NCI-H146 (cell line): ENCODE measurements around the gene STX16.

Experiments
- DNase-seq: peaks from one replicate; lab custom pipeline; 2025; lab: John Stamatoyannopoulos, UW

The STX16 gene

DNA sequence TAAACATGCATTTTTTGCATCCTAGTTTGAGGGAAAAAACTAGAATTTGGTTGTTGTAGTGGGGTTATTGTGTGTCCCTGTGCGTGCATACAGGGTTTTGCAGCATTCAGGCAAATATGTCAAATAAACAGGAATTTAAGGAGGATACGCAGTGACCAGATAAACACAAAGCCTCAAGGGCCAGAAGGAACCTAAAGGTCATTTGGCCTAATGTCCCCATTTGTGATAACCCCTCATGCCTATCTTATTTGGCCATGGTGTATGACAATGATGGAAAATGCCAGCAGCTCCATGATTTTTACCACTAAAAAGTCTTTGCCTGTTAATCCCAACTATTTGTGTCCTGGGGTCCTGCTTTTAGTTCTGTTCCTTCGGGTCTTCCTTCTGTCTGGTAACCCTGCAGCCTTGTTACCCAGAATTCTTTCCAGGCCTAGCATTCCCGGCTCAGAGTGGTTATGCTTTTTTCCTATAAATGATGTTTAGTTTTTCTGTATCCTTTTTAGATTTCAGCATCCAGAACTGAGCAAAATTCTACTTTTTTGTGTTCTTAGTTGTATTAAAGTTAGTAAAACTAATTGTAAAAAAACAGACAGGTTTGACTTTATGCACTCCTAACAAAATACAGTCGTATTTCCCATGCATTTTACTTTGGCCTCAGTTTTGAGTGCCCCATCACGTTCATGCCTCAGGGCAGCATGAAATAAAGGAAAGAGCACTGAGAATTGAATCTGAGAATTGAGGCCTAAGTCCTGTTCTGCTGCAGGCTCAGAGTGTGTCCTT is 4.4 kb downstream of the STX16 start:
- no peak for DNase-seq

DNA sequence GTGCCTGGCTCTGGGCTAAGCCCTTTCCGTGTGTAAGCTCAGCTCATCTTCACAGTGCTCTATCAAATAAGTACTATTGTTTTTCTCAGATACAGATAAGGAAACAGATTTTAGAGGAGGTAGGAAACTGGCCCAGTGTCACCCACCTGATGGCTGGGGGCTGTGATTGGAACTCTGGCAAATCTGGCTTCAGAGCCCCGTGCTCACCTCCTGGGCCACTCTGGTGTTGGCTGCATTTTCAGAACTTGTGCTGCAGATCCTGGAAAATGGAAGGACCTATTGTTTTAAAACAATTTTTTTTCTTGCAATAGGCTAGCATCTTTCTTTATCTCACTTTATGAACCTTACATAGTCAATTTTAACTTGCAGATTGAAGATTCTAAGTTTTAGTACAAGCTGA is 5.7 kb downstream of the STX16 start:
- DNase-seq = no peak

DNA sequence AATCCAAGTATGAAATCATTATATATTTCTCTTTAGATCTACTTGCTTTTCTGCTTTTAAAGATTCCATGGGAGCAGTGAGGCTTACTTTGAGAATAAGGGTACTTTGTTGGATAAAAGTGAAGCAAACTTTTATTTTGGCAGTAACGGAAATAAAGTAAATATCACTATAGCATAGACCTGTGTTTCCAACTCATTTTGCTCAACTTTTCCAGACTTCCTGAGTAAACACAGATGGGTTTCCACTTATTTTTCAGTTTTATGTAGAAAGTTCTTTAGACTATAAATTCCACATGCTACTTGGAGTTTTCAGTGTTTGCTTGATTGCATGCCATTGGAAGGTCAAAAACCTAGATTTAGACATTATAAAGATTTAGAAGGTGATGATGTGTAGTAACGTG is 6.2 kb downstream of the STX16 start:
- no peak for DNase-seq

DNA sequence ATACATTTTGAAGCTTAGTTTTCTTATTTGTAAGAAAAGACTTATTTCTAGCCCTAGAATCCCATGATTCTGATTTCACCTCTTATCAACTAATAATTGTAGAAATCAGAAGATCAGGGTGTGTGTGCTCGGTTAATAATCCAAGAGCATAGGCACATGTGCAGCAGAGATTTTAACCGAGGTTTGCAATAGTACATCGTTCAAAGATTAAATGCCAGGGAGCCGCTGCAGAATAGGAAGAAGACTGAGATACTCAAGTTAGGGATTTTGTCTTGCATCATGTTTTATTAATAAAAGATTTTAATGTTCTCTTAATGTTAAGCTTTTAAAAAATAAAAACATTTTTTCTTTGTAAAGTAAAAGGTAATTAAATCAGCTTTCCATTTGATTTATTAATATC is 6.9 kb downstream of the STX16 start:
- DNase-seq = no peak

GRCh38 chr20:58658760-58659159 is 7.7 kb downstream of the STX16 start:
- no peak for DNase-seq

DNA sequence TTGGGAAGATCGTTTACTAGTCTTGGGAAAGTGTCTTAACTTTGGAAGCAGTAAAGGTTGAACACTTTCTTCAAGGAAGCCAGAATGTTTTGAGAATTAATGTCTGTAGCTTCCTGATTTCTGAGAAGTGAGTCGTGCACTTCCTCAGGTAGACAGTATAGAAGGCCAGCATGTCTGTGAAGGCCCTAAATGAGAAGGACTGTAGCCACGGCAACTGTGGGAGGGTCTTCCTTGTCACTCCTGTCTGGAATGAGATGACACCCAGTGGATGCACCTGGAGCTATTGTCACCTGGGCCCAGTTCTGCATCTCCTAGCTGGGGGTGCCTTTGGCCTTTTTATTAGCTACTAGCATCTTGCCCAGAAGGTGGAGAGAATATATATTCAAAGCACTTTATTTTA is 8.8 kb downstream of the STX16 start:
- DNase-seq = peak; percentile 60

DNA sequence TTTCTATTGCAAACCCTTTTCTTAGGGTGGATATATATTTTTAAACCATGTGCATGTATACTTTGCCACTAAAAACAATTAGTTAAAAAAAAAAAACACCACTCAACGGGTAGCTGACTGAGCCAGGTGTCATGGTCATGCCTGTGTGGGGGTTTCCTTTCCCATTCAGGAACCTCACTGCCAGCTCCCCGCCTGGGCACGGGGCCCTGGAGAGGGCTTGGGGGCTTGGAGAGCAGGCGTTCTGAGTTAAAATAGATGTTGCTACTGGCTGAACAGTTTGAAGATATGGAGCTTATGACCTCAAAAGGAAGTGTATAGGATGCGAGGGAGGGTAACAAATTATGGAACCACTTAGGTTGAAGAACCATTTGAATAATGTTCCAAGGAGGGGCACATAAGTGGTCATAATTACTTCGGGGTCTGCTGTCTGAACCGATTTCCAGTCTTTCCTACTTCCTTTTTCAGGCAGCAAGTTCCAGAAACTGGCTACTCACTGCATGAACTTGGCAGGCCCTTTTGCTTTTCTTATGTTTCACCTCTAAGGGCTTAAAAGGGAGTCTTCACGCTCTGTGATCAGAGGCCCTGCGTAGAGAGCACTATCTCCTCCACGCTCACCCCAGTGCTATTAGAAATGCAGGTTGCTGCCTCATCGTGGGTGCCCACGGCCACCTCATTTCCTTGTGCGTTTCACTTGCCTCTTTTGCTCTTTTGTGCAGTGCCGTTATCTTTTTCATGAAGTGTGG is 9.9 kb downstream of the STX16 start:
- DNase-seq = no peak

GRCh38 chr20:58661598-58662473 is 10.8 kb downstream of the STX16 start:
- no peak for DNase-seq

DNA sequence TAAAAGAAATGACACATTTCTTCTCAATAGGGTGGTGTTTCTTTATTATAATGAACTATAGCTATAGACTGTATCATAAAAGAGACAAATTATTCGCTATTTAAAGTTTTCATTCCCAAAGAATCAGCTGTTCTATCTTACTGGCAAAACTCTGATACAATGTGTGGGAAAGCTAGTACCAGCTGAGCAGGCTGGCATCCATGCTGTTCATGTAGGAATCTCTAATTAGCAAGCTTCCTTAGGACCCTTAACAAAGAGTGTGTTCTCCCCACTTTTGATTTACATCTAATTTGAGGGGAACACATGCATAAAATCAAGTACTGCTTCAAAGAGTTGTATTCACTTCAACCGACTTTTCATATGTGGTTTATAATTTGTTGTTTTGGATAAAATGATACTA is 13.2 kb downstream of the STX16 start:
- DNase-seq = no peak

GRCh38 chr20:58664883-58665282 is 13.8 kb downstream of the STX16 start:
- DNase-seq = no peak

DNA sequence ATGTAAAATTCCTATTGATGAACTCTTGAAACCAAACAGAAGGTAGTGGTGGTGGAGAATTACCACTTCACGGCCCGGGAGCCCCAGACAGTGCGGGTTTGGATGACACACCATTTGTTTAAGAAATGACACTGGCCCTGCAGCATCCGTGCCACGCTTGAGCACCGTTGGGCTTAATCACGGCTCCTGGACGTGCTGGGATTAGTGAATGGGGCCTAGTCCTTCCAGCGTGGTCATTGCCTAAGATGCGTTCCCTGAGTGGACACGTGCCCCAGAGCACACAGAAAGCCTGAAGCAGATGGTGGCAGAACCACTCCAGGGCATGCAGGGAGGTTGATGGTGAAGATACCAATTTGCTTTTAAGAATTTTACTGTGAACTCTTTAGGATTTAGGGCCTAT is 14.5 kb downstream of the STX16 start:
- DNase-seq = no peak

DNA sequence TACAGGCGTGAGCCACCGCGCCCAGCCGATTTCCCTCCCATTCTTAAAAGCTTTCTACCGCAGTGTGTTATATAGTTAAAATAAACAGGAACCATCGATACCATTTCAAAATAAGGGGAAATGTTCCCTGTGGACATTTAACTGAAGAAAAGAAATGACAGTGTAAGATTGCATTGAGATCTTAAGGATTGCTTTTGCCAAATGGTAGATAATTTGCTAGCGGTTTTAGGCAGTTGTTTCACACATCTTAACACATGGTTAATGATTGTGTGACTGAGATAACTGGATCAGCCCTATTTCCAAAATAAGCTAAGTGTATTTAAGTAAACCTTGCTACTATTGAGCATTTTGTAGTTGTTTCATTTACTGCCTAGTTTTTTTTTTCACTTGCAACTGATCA is 15.6 kb downstream of the STX16 start:
- no peak for DNase-seq

- no peak for DNase-seq
Measured at GRCh38 chr20:58667975-58668374, 16.9 kb downstream of the STX16 start.

DNA sequence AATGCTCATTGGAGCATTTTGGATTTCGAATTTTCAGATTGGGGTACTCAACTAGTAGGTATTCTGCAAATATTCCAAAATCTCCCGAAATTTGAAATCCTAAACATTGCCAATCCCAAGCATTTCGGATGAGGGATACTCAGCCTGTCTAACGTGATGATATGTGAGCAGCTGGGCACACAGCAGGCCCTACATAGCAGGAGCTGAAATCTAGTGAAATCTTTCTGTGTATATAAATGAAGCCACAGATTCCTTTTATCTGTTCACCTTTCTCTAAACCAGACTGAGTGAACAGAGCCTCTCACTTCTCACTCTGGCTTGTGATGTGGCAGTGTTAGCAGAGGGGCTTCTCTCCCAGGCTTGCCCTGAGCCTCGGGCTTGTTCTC is 17.8 kb downstream of the STX16 start:
- no peak for DNase-seq

GRCh38 chr20:58669287-58670006 is 18.4 kb downstream of the STX16 start:
- DNase-seq = no peak

GRCh38 chr20:58670102-58670501 is 19.0 kb downstream of the STX16 start:
- no peak for DNase-seq

DNA sequence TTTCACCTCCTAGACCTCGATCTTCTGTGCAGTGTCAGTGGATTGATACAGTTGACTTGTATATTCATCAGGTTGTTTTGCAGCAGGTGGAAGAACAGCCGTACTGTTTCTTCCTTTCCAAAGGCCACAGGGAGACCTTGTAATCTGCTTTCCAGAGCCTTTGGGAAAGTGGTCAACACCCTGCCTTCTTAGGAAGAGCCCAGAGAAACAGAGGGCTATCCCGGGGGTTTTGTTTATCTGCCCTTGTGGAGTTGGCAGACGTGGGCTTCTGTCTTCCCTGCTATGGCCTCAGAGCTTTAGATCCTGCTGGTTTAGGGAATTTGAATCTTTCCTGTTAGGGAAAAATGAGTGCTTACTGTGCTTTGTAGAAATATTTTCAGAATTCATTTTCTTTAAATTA is 19.6 kb downstream of the STX16 start:
- DNase-seq = no peak

DNA sequence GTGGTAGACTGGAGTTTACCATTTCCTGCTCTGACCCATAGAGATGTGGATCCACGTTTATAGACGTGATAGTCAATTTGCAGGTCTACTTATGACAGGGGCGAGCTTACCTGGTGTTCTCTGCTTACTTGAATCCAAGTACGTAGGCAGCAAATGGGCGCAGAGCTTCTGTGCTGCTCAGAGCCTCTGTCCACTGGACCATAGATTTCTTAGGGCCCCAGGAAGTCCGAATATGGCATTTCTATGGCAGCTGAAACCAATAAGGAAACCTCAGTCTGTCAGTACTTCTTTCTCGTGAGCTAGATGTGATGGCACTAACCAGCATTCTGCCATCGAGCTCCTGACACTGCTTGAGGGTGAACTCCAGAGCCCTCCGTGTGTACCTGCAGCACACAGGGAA is 22.0 kb downstream of the STX16 start:
- no peak for DNase-seq

DNA sequence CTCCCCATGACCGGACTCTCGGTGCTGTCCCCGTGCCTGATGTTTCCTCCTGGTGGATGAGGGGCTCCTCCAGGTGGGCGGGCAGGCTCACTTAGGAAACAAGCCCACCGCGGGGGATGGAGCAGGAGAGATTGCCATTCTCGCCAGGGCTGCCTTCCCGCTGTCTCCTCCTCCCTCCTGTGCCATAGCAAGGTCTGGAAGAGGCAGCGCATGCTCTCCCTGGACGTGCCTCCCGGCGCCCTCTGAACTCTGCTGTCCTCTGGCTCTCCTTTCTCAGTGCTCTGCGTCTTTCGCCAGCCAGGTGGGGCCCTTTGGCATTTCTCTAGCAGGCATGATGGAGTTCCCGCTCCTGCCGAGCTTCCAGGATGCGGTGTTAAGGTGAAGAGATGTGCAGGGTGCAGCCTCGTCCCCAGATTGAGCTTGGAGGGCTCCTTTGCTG is 24.1 kb downstream of the STX16 start:
- DNase-seq = no peak

- DNase-seq = no peak
Measured at GRCh38 chr20:58675641-58676040, 24.6 kb downstream of the STX16 start.

DNA sequence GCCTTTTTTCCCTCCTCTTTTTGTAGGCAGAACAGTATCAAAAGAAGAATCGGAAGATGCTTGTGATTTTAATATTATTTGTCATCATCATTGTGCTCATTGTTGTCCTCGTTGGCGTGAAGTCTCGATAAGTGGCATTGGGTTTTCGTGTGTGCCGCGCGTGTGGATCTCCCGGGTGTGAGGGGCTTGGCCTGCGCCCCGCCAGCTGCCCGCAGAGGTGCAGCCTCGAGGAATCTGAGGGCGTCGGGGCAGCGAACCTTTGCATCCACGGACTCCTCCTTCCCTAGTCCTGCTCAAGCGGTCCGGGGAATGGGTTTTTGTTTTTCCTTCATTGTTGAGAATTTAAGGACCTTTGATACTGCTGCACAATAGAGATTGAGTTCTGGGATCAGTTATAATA is 25.1 kb downstream of the STX16 start:
- DNase-seq = no peak

- no peak for DNase-seq
Measured at GRCh38 chr20:58677079-58677604, 26.1 kb downstream of the STX16 start.
